HepG2 (cell line): ENCODE results near the gene NT5C. TPM values are rescaled to one million over a fixed set of nuclear protein-coding genes. Genes with fewer than 3 reads are reported as not detected.
A peak's percentile ranks its signal among the peaks of the same experiment; 100 is the strongest.

Experiments
- CBX2 ChIP-seq, 2 experiments: fragments of 200-600 bp in 1 of 2; sonication (generic); formaldehyde crosslinking in 1 of 2; IDR thresholded peaks; 2 replicates each; pipeline versions ENCODE4 v1.7.0 to v1.8.1; 2018 to 2022; ENCODE audit warnings: low read depth in 2 of 2, low read length in 1 of 2, mild to moderate bottlenecking in 1 of 2, missing genetic modification reagents in 1 of 2
- FOXA3 ChIP-seq: IDR thresholded peaks from 2 replicates; pipeline ENCODE4 v1.6.1; 2016; ENCODE audit warnings: missing genetic modification reagents, missing compliant biosample characterization
- JDP2 ChIP-seq: sonication (generic); formaldehyde crosslinking; IDR thresholded peaks from 2 replicates; pipeline ENCODE4 v1.8.1; 2022; ENCODE audit warnings: missing genetic modification reagents, borderline replicate concordance
- PAX8 ChIP-seq: sonication (generic); formaldehyde crosslinking; IDR thresholded peaks from 2 replicates; pipeline ENCODE4 v1.8.0; 2022; ENCODE audit warnings: mild to moderate bottlenecking, missing genetic modification reagents, borderline replicate concordance
- ZNF292 ChIP-seq: sonication (generic); formaldehyde crosslinking; IDR thresholded peaks from 2 replicates; pipeline ENCODE4 v1.8.1; 2022; ENCODE audit warnings: mild to moderate bottlenecking, low read depth, missing genetic modification reagents, borderline replicate concordance
- ZNF383 ChIP-seq: sonication (generic); formaldehyde crosslinking; IDR thresholded peaks from 2 replicates; pipeline ENCODE4 v1.4.0; 2020; ENCODE audit warnings: missing genetic modification reagents, mild to moderate bottlenecking, borderline replicate concordance
- polyA plus RNA-seq, 8 experiments: library from polyadenylated mRNA; depleted of rRNA in 3 of 8; stranded (reverse) in 7 of 8; unstranded in 1 of 8; fragments of >200 nt; fragmentation: Illumina TruSeq in 4 of 8; extraction: Trizol in 4 of 8; gene quantifications; 2 replicates each; pipeline versions ENCODE4 v1.2.1 to v1.2.3, GENCODE V29; 2011 to 2016; ENCODE audit warnings: low read depth in 4 of 8, missing spikeins in 1 of 8, mixed read lengths in 1 of 8; ENCODE audit not compliant: insufficient read depth in 1 of 8
- total RNA-seq, 5 experiments: library from RNA; depleted of rRNA; stranded (reverse); fragments of >200 nt; fragmentation: Illumina TruSeq; extraction: Trizol; gene quantifications; 2 replicates each; pipeline ENCODE4 v1.2.3, GENCODE V29; 2016; ENCODE audit warnings: low read depth in 1 of 5
- TF ChIP-seq, protein P1 (sequence below): sonication (generic); formaldehyde crosslinking; IDR thresholded peaks from 2 replicates; pipeline ENCODE4 v1.8.1; 2022; ENCODE audit warnings: low read depth, mild to moderate bottlenecking, missing genetic modification reagents
- TF ChIP-seq, protein P2 (sequence below): IDR thresholded peaks from 2 replicates; pipeline ENCODE4 v1.6.1; 2016; ENCODE audit warnings: low read depth, missing genetic modification reagents, missing compliant biosample characterization
- TF ChIP-seq, protein P3 (sequence below): sonication (generic); formaldehyde crosslinking; IDR thresholded peaks from 2 replicates; pipeline ENCODE4 v1.5.1; 2020; ENCODE audit warnings: mild to moderate bottlenecking, moderate library complexity, missing genetic modification reagents
- TF ChIP-seq, protein P4 (sequence below): sonication (generic); formaldehyde crosslinking; IDR thresholded peaks from 2 replicates; pipeline ENCODE4 v1.8.0; 2022; ENCODE audit warnings: low read depth, missing genetic modification reagents
- TF ChIP-seq, protein P5 (sequence below): sonication (generic); formaldehyde crosslinking; IDR thresholded peaks from 2 replicates; pipeline ENCODE4 v1.9.0; 2021; ENCODE audit warnings: missing genetic modification reagents, borderline replicate concordance

NT5C gene
- total and polyA plus RNA-seq, 2 of the 13 experiments (the other 11 are each of a cell fraction or from before 2014, with no cell fraction given): 42.8 to 48.6 TPM

DNA sequence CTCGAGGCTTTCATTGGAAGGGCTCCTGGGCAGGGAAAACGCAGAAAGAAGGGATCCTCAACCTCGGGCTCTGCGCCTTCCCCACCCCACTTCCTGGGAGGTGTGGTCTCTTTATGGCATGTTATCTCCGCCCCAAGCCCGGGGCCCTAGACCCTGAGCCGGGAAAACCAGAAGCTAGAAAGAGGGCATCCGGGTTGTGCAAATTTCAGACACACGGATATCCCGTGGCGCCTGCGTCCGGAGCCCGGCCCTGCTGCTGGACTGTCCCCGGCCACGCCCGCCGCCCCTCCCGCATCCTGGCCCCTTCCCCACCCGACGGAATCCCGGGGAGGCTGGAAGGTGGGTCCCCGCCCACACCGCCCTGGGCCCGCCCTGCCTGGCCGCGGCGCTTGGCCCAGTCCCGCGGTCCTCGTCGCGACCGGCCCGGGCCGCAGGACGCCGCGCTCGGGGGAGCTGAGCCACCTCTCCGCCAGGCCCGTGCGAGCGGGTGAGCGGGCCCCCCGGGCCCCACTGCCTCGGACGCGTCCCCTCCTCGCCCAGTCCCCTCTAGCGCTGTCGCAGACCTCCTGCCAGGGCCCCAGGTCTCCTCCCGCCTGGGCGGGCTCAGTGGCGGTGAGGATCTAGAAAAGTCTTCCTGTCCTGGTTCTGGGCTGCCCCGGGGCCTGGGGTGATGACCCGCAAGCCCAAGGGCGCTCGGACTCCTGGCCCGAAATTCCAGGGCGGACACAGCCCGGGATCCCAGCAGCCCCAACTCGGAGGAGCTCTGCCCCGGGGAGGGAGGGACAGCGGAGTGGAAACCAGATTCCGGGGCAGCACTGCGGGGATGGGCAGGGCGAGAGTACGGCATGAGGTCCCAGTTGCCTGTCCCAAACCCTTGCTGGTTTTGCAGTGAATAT, 43.7 kb downstream of the NT5C start, which contains the start of gene SLC16A5 (continued):
- TF ChIP-seq, protein P1, sequence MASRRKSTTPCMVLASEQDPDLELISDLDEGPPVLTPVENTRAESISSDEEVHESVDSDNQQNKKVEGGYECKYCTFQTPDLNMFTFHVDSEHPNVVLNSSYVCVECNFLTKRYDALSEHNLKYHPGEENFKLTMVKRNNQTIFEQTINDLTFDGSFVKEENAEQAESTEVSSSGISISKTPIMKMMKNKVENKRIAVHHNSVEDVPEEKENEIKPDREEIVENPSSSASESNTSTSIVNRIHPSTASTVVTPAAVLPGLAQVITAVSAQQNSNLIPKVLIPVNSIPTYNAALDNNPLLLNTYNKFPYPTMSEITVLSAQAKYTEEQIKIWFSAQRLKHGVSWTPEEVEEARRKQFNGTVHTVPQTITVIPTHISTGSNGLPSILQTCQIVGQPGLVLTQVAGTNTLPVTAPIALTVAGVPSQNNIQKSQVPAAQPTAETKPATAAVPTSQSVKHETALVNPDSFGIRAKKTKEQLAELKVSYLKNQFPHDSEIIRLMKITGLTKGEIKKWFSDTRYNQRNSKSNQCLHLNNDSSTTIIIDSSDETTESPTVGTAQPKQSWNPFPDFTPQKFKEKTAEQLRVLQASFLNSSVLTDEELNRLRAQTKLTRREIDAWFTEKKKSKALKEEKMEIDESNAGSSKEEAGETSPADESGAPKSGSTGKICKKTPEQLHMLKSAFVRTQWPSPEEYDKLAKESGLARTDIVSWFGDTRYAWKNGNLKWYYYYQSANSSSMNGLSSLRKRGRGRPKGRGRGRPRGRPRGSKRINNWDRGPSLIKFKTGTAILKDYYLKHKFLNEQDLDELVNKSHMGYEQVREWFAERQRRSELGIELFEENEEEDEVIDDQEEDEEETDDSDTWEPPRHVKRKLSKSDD: no peak
- no peak for TF ChIP-seq CBX2 (IDR thresholded peaks at IDR 0.05; ENCODE audit: low read depth, low read length)
- no peak for TF ChIP-seq CBX2 (CRISPR knock-in tag; IDR thresholded peaks at IDR 0.05; ENCODE audit: low read depth)
- TF ChIP-seq, protein P2, sequence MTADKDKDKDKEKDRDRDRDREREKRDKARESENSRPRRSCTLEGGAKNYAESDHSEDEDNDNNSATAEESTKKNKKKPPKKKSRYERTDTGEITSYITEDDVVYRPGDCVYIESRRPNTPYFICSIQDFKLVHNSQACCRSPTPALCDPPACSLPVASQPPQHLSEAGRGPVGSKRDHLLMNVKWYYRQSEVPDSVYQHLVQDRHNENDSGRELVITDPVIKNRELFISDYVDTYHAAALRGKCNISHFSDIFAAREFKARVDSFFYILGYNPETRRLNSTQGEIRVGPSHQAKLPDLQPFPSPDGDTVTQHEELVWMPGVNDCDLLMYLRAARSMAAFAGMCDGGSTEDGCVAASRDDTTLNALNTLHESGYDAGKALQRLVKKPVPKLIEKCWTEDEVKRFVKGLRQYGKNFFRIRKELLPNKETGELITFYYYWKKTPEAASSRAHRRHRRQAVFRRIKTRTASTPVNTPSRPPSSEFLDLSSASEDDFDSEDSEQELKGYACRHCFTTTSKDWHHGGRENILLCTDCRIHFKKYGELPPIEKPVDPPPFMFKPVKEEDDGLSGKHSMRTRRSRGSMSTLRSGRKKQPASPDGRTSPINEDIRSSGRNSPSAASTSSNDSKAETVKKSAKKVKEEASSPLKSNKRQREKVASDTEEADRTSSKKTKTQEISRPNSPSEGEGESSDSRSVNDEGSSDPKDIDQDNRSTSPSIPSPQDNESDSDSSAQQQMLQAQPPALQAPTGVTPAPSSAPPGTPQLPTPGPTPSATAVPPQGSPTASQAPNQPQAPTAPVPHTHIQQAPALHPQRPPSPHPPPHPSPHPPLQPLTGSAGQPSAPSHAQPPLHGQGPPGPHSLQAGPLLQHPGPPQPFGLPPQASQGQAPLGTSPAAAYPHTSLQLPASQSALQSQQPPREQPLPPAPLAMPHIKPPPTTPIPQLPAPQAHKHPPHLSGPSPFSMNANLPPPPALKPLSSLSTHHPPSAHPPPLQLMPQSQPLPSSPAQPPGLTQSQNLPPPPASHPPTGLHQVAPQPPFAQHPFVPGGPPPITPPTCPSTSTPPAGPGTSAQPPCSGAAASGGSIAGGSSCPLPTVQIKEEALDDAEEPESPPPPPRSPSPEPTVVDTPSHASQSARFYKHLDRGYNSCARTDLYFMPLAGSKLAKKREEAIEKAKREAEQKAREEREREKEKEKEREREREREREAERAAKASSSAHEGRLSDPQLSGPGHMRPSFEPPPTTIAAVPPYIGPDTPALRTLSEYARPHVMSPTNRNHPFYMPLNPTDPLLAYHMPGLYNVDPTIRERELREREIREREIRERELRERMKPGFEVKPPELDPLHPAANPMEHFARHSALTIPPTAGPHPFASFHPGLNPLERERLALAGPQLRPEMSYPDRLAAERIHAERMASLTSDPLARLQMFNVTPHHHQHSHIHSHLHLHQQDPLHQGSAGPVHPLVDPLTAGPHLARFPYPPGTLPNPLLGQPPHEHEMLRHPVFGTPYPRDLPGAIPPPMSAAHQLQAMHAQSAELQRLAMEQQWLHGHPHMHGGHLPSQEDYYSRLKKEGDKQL (CRISPR knock-in tag): no peak
- TF ChIP-seq, protein P3, sequence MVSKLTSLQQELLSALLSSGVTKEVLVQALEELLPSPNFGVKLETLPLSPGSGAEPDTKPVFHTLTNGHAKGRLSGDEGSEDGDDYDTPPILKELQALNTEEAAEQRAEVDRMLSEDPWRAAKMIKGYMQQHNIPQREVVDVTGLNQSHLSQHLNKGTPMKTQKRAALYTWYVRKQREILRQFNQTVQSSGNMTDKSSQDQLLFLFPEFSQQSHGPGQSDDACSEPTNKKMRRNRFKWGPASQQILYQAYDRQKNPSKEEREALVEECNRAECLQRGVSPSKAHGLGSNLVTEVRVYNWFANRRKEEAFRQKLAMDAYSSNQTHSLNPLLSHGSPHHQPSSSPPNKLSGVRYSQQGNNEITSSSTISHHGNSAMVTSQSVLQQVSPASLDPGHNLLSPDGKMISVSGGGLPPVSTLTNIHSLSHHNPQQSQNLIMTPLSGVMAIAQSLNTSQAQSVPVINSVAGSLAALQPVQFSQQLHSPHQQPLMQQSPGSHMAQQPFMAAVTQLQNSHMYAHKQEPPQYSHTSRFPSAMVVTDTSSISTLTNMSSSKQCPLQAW (CRISPR knock-in tag): no peak
- TF ChIP-seq ZNF292 (CRISPR knock-in tag): no peak
- TF ChIP-seq ZNF383 (CRISPR knock-in tag): no peak
- TF ChIP-seq JDP2 (CRISPR knock-in tag): no peak; the same call in 1 of the 2 replicates
- no peak; the same call in 1 of the 2 replicates for TF ChIP-seq PAX8
- TF ChIP-seq, protein P4, sequence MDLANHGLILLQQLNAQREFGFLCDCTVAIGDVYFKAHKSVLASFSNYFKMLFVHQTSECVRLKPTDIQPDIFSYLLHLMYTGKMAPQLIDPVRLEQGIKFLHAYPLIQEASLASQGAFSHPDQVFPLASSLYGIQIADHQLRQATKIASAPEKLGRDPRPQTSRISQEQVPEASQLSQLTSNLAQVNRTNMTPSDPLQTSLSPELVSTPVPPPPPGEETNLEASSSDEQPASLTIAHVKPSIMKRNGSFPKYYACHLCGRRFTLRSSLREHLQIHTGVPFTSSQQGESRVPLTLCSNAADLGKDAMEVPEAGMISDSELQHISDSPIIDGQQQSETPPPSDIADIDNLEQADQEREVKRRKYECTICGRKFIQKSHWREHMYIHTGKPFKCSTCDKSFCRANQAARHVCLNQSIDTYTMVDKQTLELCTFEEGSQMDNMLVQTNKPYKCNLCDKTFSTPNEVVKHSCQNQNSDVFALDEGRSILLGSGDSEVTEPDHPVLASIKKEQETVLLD (CRISPR knock-in tag): peak; percentile 72; the same call in 1 of the 2 replicates
- TF ChIP-seq, protein P5, sequence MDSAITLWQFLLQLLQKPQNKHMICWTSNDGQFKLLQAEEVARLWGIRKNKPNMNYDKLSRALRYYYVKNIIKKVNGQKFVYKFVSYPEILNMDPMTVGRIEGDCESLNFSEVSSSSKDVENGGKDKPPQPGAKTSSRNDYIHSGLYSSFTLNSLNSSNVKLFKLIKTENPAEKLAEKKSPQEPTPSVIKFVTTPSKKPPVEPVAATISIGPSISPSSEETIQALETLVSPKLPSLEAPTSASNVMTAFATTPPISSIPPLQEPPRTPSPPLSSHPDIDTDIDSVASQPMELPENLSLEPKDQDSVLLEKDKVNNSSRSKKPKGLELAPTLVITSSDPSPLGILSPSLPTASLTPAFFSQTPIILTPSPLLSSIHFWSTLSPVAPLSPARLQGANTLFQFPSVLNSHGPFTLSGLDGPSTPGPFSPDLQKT (CRISPR knock-in tag): no peak
- TF ChIP-seq FOXA3 (CRISPR knock-in tag): peak; percentile 58
